ENCODE measurements around the gene PNMA8C. TPM values are rescaled to one million over a fixed set of nuclear protein-coding genes. Genes with fewer than 3 reads are reported as not detected.

PNMA8C gene
- total RNA-seq, 4 donors from 2014 or later: not detected

GRCh38 chr19:46431824-46432223 is 3.1 kb upstream of the PNMA8C start:
- H3K4me3 ChIP-seq: no peak overlapping the region
- intact Hi-C loops (cut with DNase I): no loop called here
- no peaks in the 10 kb centered on the region for H3K9me3 ChIP-seq
- H3K4me1 ChIP-seq: peaks cover 0 to 14% (median 6%) of the 10 kb centered on the region in 3 donors
- TF ChIP-seq CTCF (IDR thresholded peaks at IDR 0.05) (no peak), POLR2A (IDR thresholded peaks at IDR 0.05) (no peak)
- no peaks in the 10 kb centered on the region for H3K36me3 ChIP-seq
- H3K27me3 ChIP-seq: peaks cover 0 to 94% (median 4%) of the 10 kb centered on the region in 4 donors
- H3K27ac ChIP-seq: no peak overlapping the region
- DNase-seq: no peak
- 57 to 58% methylated on average over 6 to 8 of the region's 10 CpGs for WGBS, 2 donors

- peaks cover 0 to 24% (median 6%) of the 10 kb centered on the region in 3 donors for H3K4me1 ChIP-seq
- DNase-seq: no peak
- no peaks in the 10 kb centered on the region for H3K9me3 ChIP-seq
- H3K27ac ChIP-seq: no peak overlapping the region
- no peaks in the 10 kb centered on the region for H3K36me3 ChIP-seq
- H3K4me3 ChIP-seq: no peak overlapping the region
- H3K27me3 ChIP-seq: peaks cover 0 to 98% (median 7%) of the 10 kb centered on the region in 4 donors
- intact Hi-C loops (cut with DNase I): no loop called here
- WGBS, 2 donors: 56 to 72% methylated on average over 4 of the region's 4 CpGs
- TF ChIP-seq POLR2A (IDR thresholded peaks at IDR 0.05) (no peak), CTCF (IDR thresholded peaks at IDR 0.05) (no peak)
These were observed 1.3 kb upstream of the PNMA8C start for GRCh38 chr19:46429999-46430398.

GRCh38 chr19:46427518-46428045 is 1.2 kb downstream of the PNMA8C start:
- Histone ChIP-seq H3K4me1 (peaks cover 0 to 24% (median 6%) of the 10 kb centered on the region in 3 donors), H3K27ac (no peak overlapping the region), H3K27me3 (peaks cover 0 to 100% (median 7%) of the 10 kb centered on the region in 4 donors), H3K4me3 (no peak overlapping the region), H3K36me3 (no peaks in the 10 kb centered on the region), H3K9me3 (no peaks in the 10 kb centered on the region)
- no peak for TF ChIP-seq CTCF (IDR thresholded peaks at IDR 0.05)
- TF ChIP-seq POLR2A (IDR thresholded peaks at IDR 0.05): no peak
- intact Hi-C loops (cut with DNase I): no loop called here
- WGBS, 2 donors: 72 to 73% methylated on average over 14 to 17 of the region's 17 CpGs
- DNase-seq: no peak

- no peak for DNase-seq
- Histone ChIP-seq H3K4me1 (peaks cover 0 to 24% (median 6%) of the 10 kb centered on the region in 3 donors), H3K27ac (peak overlapping the region in 1 of 4 donors; percentile 33), H3K9me3 (no peaks in the 10 kb centered on the region), H3K36me3 (no peaks in the 10 kb centered on the region), H3K27me3 (peaks cover 0 to 100% (median 6%) of the 10 kb centered on the region in 4 donors), H3K4me3 (peak overlapping the region; percentile 6 to 52 (median 46))
- intact Hi-C loops (cut with DNase I): no loop called here
- no peak for TF ChIP-seq POLR2A (IDR thresholded peaks at IDR 0.05)
- no peak for TF ChIP-seq CTCF (IDR thresholded peaks at IDR 0.05)
- 5 to 7% methylated on average over 20 of the region's 32 CpGs for WGBS, 2 donors
These were observed 2.1 kb downstream of the PNMA8C start for GRCh38 chr19:46426506-46427162.

- Histone ChIP-seq H3K9me3 (no peaks in the 10 kb centered on the region), H3K4me3 (peak overlapping the region; percentile 6 to 52 (median 46)), H3K27ac (peak overlapping the region in 1 of 4 donors; percentile 33), H3K36me3 (no peaks in the 10 kb centered on the region), H3K27me3 (peaks cover 0 to 100% (median 5%) of the 10 kb centered on the region in 4 donors), H3K4me1 (peaks cover 0 to 24% (median 6%) of the 10 kb centered on the region in 3 donors)
- 3 to 20% methylated on average over 2 to 8 of the region's 10 CpGs for WGBS, 2 donors
- no peak for TF ChIP-seq CTCF (IDR thresholded peaks at IDR 0.05)
- no peak for TF ChIP-seq POLR2A (IDR thresholded peaks at IDR 0.05)
- intact Hi-C loops (cut with DNase I): no loop called here
- no peak for DNase-seq
These were observed 2.7 kb downstream of the PNMA8C start for GRCh38 chr19:46426035-46426505.
